LHCN-M2 (cell line): ENCODE results near the gene SP140. TPM values are rescaled to one million over a fixed set of nuclear protein-coding genes. Genes with fewer than 3 reads are reported as not detected.
"Not testable (repeated sequence)": the region's sequence is repeated elsewhere in the genome, so short reads cannot be mapped to it uniquely, and the experiment has no call there.

Experiments
- DNase-seq: peaks from one replicate; pipeline ENCODE4 v3.0.0-alpha.2; 2012; ENCODE audit warnings: low read depth
- polyA plus RNA-seq: library from polyadenylated mRNA; unstranded; fragments of >200 nt; gene quantifications from one replicate; pipeline ENCODE4 v1.2.1, GENCODE V29; 2012; ENCODE audit warnings: missing spikeins
- total RNA-seq: library from RNA; depleted of rRNA; stranded (reverse); fragments of >200 nt; gene quantifications from 2 replicates; pipeline ENCODE4 v1.2.3, GENCODE V29; 2014; rRNA removed

SP140 gene
- 0.34 TPM in 1 of 2 replicates, not detected in the other for total RNA-seq
- polyA plus RNA-seq = 1.3 TPM

DNA sequence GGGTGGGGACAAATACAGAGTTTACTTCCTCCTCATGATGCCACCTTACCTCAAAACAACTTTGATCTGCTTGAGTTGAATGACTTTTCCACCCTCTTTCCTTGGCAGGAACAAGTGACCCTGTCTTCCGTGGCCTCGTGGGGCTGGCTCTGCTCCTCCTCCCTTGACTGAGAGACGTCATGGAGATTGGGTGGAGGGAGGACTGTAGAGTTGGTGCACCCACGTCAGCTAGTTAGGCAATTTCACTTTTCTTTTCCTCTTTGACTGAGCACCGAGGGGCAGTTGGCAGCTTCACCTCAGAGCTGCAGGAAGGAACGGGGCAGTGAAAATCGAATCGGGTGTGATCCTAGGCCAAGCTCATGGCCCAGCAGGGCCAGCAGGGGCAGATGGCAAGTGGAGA lies at the start of gene SP140:
Gene SP140 (plus strand): TSS at position 251 of the 400 bp plus-strand sequence. CDS start 109 bp downstream, at position 360.
- no peak for DNase-seq

- no peak for DNase-seq
Measured at GRCh38 chr2:230176996-230177395, 48.5 kb upstream of the SP140 start.

DNA sequence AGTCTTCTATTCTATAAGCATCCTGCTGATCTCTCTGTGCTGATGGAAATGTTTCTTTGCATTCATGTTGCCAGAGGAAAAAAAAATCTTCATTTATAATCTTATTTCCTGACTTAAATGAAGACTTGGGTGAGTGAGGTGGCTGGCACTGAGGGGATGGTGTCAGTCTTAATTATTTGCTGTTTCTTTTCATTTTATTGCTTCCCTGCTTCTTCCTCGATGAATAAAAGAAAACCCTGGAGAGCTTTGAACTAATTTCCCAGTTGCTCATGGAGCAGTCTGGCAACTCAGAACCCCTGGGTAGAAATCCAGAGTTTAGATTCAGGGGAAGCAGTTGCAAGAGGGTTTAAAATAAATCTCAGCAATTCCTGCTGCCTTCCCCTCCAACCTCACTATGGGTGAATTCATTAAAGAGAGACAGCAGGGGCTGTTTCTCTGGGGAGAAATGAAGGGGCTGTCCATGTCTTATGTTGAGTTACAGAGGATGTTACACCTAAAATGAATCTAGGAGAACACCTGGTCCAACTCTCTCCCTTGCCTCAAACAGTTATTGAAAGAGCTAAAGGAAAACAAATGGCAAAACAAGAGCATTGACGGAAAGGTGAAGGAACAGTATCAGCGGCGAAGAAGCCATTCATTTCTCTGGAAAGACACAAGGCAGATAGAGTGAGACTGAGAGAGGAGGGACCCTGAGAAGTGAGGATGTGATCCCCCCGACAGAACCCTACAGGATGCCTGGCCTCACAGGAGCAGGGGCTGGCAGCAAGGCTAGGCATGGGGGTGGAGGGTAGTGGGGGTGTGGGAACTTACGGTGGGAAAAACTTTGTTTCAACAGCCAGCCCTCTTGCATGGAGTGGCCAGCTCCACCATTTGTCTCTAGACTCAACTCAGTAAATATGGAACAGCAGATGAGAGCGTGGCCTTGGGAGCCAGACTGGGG lies 46.7 kb upstream of the SP140 start:
- DNase-seq = no peak

DNA sequence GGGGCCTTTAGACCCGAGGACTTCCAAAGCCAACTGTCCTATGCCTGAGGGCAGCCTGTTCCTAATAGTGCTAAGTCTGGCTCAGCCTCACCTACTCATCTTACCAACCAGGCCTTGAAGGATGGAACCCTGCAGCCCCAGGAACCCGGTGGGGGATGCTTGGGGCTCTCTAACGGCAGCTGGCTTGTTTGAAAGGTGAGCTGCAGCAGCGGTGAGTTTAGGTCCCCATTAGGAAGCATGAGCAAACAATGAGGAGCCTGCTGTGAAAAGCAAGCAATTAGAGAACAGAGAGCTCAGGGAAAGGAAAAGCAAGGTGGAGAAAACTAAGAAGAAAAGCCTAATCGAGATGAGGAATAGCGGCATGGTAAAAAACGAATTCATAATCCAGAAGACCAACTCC lies 45.6 kb upstream of the SP140 start:
- no peak for DNase-seq

DNA sequence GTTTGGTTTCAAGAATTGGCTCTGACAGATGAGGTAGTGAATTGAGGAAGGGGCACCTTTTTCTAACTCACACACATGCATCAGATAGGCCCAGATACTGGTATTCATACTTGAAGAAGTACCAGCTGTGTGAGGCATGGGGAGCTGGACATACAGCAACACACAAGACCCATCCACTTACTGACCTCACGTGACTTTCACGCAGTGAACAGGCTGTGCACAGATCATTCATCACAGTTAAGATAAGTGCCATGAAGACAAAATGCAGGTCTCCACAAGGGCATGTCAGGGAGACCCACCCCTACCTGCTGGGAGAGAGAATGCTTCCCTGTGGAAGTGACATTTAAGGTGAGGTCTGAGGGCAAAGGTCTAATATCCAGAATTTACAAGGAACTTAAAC lies 44.3 kb upstream of the SP140 start:
- no peak for DNase-seq

DNA sequence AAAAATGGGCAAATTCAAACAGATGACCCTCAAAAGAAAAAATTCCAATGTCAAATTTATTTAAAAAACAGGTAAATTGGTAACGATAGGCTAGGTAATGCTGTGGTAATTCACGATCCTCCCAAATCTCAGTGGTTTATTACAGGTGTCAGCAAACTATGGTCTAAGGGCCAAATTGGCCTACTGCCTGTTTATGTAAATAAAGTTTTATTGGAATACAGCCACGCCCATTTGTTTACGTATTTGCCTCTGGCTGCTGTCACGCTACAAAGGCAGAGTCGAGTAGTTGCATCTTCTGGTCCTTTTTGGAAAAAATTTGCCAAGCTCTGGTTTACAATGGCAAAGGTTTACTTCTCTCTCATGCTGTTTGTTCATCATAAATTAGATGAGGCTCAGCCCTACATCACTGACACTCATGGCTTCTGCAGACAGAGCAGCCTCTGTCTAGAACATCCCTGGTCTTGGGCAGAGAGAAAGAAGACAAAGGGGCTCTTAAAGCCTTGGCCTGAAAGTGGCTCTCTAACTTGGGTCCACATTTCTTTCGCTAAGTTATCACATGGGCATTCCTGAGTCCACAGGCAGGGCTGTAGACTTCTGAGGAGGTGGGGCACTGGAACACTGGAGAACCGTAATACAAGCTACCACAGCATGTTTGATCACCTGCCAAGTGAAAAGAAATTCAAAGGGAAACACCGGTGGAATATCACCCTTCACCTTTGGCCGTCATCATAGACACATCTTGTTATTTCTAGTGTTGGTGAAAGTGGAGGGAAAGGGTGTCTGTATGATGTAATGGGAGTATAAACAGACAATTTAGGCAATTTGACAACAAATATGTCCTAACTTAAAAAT lies 40.6 kb upstream of the SP140 start:
- DNase-seq = peak; percentile 5

GRCh38 chr2:230202430-230203109 lies 23.0 kb upstream of the SP140 start:
- no peak for DNase-seq

GRCh38 chr2:230203110-230203676 lies 22.3 kb upstream of the SP140 start:
- no peak for DNase-seq

DNA sequence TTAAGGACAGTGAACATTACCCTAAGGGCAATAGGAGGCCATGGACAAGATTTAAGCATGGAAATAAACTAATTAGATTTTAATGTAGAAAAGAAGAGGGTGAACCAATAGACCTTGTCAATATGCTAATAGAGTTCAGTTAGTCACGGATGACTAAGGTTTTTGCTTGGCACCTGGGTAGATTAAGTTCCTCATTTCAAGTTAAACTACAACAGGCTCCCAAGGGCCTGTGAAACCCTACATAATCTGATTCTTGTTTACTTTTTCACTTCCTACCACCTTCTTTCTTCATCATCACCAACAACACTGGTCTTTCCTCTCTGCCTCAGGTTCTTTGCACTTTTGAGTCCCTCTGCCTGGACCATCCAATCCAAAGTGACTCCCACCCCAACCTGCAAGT lies 20.5 kb upstream of the SP140 start:
- no peak for DNase-seq

GRCh38 chr2:230205721-230206120 lies 19.8 kb upstream of the SP140 start:
- DNase-seq = no peak

- DNase-seq = no peak
Measured at GRCh38 chr2:230208576-230208975, 17.0 kb upstream of the SP140 start.

DNA sequence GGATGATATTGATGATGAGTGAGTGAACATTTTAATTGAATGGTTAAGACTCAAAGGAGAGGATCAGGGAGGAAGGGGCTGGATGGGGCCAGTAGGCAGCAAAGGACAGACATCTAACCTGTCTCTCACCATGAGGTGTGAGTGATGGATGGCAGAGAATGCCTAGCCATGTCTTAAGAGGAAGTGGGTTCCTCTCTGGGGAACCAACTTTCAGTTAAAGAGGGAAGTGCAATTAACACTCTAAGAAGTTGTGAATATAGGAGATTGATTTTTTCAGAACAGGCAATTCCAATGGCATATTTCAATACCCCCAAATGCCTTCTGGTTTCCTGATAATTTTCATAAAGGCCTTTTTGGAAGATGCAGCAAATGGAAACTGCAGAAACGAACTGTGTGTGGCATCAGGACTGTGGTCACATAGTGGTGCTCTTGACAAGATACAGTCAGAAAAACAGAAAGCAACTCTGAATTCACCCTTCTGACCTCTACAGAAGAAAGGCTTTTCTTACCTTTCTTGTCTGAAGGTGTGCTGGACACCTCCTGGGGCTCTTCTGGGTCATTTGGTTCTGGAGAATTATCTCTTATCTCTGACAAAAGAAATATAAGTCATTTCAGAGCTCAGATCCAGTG lies 16.0 kb upstream of the SP140 start:
- no peak for DNase-seq

GRCh38 chr2:230216489-230216888 lies 9.0 kb upstream of the SP140 start:
- no peak for DNase-seq

DNA sequence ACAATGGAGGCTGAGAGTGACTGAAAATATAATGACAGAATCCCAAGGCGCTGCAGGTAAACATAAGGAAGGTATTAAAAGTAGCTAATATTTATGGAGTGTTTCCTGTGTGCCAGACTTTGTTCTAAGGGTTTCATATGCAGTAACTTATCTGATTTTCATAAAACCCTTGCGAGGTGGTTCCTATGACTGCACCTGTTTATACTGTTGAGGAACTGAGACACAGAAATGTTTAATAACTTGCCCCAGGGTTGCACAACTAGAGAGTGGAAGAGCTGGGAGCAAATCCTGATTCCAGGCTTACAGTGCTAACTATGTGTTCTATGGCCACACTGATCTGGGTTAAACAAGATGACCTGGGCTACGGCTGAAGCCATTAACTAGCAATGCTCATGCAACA lies 8.1 kb upstream of the SP140 start:
- DNase-seq = no peak

DNA sequence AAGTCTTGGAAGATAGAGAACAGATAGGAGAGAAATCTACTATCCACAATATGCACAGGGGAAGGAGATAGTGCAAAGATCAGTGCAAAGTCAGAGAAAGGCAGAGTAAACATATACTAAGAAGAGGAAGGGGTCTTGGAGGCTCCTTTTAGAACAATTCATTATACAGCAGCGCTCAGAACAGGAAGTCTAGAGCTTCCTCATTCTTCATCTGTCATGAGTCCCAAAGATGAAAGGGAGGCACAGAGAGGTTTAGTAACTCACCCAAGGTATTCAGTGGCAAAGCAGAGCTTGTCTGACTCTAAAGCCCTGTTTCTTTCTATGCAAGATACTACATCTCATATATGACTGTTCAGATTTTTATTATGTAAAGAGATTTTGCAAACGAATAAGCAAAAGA lies 7.1 kb upstream of the SP140 start:
- DNase-seq = no peak

GRCh38 chr2:230219419-230220331 lies 5.9 kb upstream of the SP140 start, which contains the start of gene SP110:
TSS of gene SP110 (minus strand) at chr2:230219984. CDS start at chr2:230216927, 3,057 bp downstream.
- peak; percentile 90 for DNase-seq

DNA sequence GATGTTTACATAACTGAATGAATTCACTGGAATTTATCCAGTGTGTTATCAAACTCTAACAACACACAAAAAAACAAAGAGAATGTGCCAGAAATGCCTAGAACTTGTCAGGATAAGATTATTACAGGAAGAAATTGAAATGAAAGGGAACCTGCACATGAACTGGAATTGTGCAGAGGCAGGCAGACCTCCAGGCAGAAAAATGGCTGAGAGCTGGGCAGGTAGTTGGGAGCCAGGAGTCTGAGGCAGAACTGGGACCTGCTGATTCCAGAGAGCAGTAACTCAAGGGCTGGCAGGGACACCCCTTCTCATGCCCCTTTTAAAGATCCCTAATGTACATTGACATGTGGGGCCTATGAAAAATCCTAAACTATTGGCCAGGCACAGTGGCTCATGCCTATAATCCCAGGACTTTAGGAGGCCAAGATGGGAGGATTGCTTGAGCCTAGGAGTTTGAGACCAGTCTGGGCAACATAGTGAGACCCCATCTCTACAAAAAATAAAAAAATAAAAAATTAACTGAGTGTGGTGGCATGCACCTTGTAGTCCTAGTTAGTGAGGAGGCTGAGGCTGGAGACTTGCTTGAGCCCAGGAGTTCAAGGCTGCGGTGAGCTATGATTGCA lies 5.1 kb upstream of the SP140 start:
- DNase-seq = no peak

- DNase-seq = no peak
Measured at GRCh38 chr2:230221493-230221892, 4.0 kb upstream of the SP140 start.

GRCh38 chr2:230222829-230223228 lies 2.7 kb upstream of the SP140 start:
- not testable (repeated sequence) for DNase-seq
